GM18505 (cell line): Measurements from ENCODE around the gene PJA2.
A peak's percentile ranks its signal among the peaks of the same experiment; 100 is the strongest.
"Not testable (repeated sequence)": the region's sequence is repeated elsewhere in the genome, so short reads cannot be mapped to it uniquely, and the experiment has no call there.

Source experiments
- ATAC-seq: cut with Tn5 transposase; IDR thresholded peaks from one replicate; pipeline ENCODE4 v1.9.1; 2021; ENCODE audit not compliant: unreplicated experiment
- POLR2A ChIP-seq: IDR thresholded peaks from 4 replicates; pipeline ENCODE4 v1.6.1; 2011; ENCODE audit warnings: borderline replicate concordance; ENCODE audit not compliant: insufficient read depth, insufficient read length; ENCODE audit errors: extremely low read depth

Gene PJA2

GRCh38 chr5:109418712-109419352 is 9.1 kb upstream of the PJA2 start:
- no peak for ATAC-seq
- TF ChIP-seq POLR2A, result no peak

GRCh38 chr5:109416882-109417281 is 7.1 kb upstream of the PJA2 start:
- TF ChIP-seq POLR2A, result no peak
- no peak for ATAC-seq

DNA sequence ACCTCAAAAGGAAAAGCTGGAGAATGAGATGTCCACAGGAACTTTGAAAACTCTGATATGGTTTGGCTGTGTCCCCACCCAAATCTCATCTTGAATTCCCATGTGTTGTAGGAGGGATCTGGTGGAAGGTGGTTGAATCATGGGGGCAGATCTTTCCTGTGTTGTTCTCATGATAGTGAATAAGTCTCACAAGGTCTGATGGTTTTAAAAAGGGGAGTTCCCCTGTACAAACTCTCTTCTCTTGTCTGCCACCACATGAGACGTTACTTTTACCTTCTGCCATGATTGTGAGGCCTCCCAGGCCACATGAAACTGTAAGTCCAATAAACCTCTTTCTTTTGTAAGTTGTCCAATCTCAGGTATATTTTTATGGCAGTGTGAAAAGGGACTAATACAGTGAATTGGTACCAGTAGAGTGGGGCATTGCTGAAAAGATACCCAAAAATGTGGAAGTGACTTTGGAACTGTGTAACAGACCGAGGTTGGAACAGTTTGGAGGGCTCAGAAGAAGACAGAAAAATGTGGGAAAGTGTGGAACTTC is 4.2 kb upstream of the PJA2 start:
- not testable (repeated sequence) for ATAC-seq

- TF ChIP-seq POLR2A, result no peak
- no peak for ATAC-seq
Measured at GRCh38 chr5:109413458-109413857, 3.7 kb upstream of the PJA2 start.

- no peak for TF ChIP-seq POLR2A
- no peak for ATAC-seq
Measured at GRCh38 chr5:109412981-109413402, 3.2 kb upstream of the PJA2 start.

GRCh38 chr5:109411627-109412026 is 1.9 kb upstream of the PJA2 start:
- no peak for TF ChIP-seq POLR2A
- no peak for ATAC-seq

- ATAC-seq, result no peak
- TF ChIP-seq POLR2A, result no peak
Measured at GRCh38 chr5:109411149-109411514, 1.4 kb upstream of the PJA2 start.

GRCh38 chr5:109410389-109411148 is 795 bp upstream of the PJA2 start:
- ATAC-seq, result peak; percentile 11
- peak; percentile 75 for TF ChIP-seq POLR2A

GRCh38 chr5:109408991-109409843 is 557 bp downstream of the PJA2 start:
- ATAC-seq, result peak; percentile 32

DNA sequence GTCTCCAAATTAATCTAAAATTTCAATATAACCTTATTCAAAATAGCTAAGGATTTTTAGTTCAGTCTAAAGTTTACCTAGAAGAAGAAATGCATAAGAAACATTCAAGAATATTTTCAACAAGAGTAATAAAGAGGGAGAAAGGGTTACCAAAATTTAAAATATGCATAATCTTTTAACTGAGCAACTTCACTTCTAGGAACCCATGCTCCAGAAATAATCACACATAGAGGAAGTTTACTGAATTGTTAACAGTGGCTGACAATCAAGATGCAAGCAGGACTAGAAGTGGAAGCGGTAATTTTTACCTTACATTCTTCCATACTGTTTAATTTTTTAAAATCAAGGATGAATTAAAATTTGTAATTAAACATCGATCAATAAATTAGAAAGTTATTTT is 1.9 kb downstream of the PJA2 start:
- no peak for ATAC-seq

More at GRCh38 chr5:109408991-109409843, 557 bp downstream of the PJA2 start:
- TF ChIP-seq POLR2A, result peak; percentile 75

DNA sequence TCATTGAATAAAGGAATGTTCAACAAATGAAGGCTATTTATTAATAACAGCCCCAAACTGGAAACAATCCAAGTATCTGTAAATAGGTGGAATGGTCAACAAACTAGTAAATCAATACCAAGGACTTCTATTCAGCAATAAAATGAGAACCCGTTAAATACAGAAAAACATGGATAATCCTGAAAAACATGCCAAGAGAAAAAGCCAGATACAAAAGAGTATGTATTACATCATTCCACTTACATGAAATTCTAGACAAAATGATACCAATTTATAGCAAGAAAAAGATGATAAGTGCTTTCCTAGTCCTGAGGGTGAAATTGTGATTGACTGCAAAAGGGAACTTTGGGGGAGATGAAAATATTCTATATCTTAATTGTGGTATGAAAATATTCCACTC is 3.1 kb downstream of the PJA2 start:
- ATAC-seq, result no peak
- TF ChIP-seq POLR2A, result no peak

More for the DNA sequence above, 1.9 kb downstream of the PJA2 start:
- TF ChIP-seq POLR2A, result no peak

- ATAC-seq, result no peak
- TF ChIP-seq POLR2A, result no peak
Measured at GRCh38 chr5:109404428-109404960, 5.3 kb downstream of the PJA2 start.

DNA sequence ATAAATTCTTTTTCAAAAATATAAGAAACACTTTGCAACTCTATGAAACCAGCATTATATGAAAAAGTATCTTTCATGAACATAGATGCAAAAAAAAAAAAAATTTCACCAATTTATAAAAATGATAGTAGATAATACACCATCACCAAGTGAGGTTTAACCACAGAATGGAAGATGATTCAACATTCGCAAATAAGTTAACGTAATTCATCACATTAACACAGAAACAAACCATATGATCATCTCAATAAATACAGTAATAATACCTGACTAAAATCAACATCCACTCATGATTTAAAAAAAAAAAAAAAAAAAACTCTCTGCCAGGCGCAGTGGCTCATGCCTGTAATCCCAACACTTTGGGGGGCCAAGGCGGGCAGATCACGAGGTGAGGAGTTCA is 6.3 kb downstream of the PJA2 start:
- TF ChIP-seq POLR2A, result no peak
- ATAC-seq, result no peak
